HEK293 (cell line): ENCODE results near the gene PRKAG2.

Experiments
- CTCF ChIA-PET: fragments of 350-600 bp; formaldehyde crosslinking; extraction: SDS; loops from one replicate; lab custom pipeline; 2021; ENCODE audit warnings: antibody characterized with exemption; lab: Yijun Ruan, JAX
- POLR2A ChIA-PET: fragments of 300-600 bp; formaldehyde crosslinking; extraction: SDS; loops from one replicate; lab custom pipeline; 2020; ENCODE audit warnings: antibody characterized with exemption, inconsistent platforms; lab: Yijun Ruan, JAX
- H3K27ac ChIP-seq: fragments of 200-500 bp; sonication (Bioruptor generic); 2 replicates; pipeline ENCODE4 v1.5.1; 2014; ENCODE audit warnings: low read depth, low read length, control low read depth, inconsistent platforms; ENCODE audit errors: extremely low read depth
- H3K36me3 ChIP-seq, 2 experiments: fragments of 200-500 bp in 1 of 2; sonication (Bioruptor generic) in 1 of 2; 1 replicate in 1 of 2; 2 replicates in 1 of 2; pipeline ENCODE4 v1.5.1; 2014 to 2017; ENCODE audit warnings: inconsistent platforms in 2 of 2, low read length in 2 of 2; ENCODE audit not compliant: control insufficient read depth in 2 of 2, insufficient read depth in 1 of 2
- H3K4me1 ChIP-seq: fragments of 200-500 bp; sonication (Bioruptor generic); 2 replicates; pipeline ENCODE4 v1.5.1; 2014; ENCODE audit warnings: mild to moderate bottlenecking, low read length, inconsistent platforms; ENCODE audit not compliant: control insufficient read depth, insufficient read depth
- H3K4me3 ChIP-seq: 2 replicates; pipeline ENCODE4 v1.5.1; 2011; ENCODE audit warnings: low read depth, mild to moderate bottlenecking, control low read depth, low read length, moderate library complexity
- H3K9me3 ChIP-seq: fragments of 200-500 bp; sonication (Bioruptor generic); 2 replicates; pipeline ENCODE4 v1.5.1; 2014; ENCODE audit warnings: low read depth, low read length, inconsistent platforms; ENCODE audit not compliant: control insufficient read depth, insufficient read depth
- REPIN1 ChIP-seq: fragments of 450-650 bp; formaldehyde crosslinking; IDR thresholded peaks from 2 replicates; pipeline ENCODE4 v1.5.1; 2017; ENCODE audit warnings: missing biosample characterization, missing genetic modification characterization, low read depth
- SCRT2 ChIP-seq: fragments of 450-650 bp; formaldehyde crosslinking; IDR thresholded peaks from 2 replicates; pipeline ENCODE4 v1.5.1; 2016; ENCODE audit warnings: missing biosample characterization, missing genetic modification characterization
- SP3 ChIP-seq: fragments of 450-650 bp; formaldehyde crosslinking; IDR thresholded peaks from 2 replicates; pipeline ENCODE4 v1.5.1; 2016; ENCODE audit warnings: missing biosample characterization, missing genetic modification characterization
- ZNF114 ChIP-seq: fragments of 450-650 bp; formaldehyde crosslinking; IDR thresholded peaks from 2 replicates; pipeline ENCODE4 v1.5.0; 2017; ENCODE audit warnings: missing biosample characterization, missing genetic modification characterization
- ZNF138 ChIP-seq: fragments of 450-650 bp; formaldehyde crosslinking; IDR thresholded peaks from 2 replicates; pipeline ENCODE4 v1.5.1; 2016; ENCODE audit warnings: missing biosample characterization, missing genetic modification characterization, borderline replicate concordance
- ZNF175 ChIP-seq: fragments of 450-650 bp; formaldehyde crosslinking; IDR thresholded peaks from 2 replicates; pipeline ENCODE4 v1.5.1; 2016; ENCODE audit warnings: missing biosample characterization, missing genetic modification characterization
- ZNF211 ChIP-seq: fragments of 450-650 bp; formaldehyde crosslinking; IDR thresholded peaks from 2 replicates; pipeline ENCODE4 v1.5.1; 2016; ENCODE audit warnings: low read depth, missing biosample characterization, missing genetic modification characterization
- ZNF292 ChIP-seq: fragments of 450-650 bp; formaldehyde crosslinking; IDR thresholded peaks from 2 replicates; pipeline ENCODE4 v1.5.1; 2016; ENCODE audit warnings: low read depth, missing biosample characterization, missing genetic modification characterization, borderline replicate concordance
- ZNF302 ChIP-seq: fragments of 450-650 bp; formaldehyde crosslinking; IDR thresholded peaks from 2 replicates; pipeline ENCODE4 v1.5.1; 2016; ENCODE audit warnings: missing biosample characterization, missing genetic modification characterization, low read depth
- ZNF544 ChIP-seq: fragments of 450-650 bp; formaldehyde crosslinking; IDR thresholded peaks from 2 replicates; pipeline ENCODE4 v1.5.0; 2017; ENCODE audit warnings: missing biosample characterization, missing genetic modification characterization
- ZNF561 ChIP-seq: fragments of 450-650 bp; IDR thresholded peaks from 2 replicates; pipeline ENCODE4 v1.5.1; 2018; ENCODE audit warnings: missing biosample characterization, missing genetic modification characterization, borderline replicate concordance
- ZNF664 ChIP-seq: fragments of 450-650 bp; formaldehyde crosslinking; IDR thresholded peaks from 2 replicates; pipeline ENCODE4 v1.5.1; 2016; ENCODE audit warnings: missing biosample characterization, missing genetic modification characterization
- TF ChIP-seq, protein P1 (sequence below): fragments of 450-650 bp; formaldehyde crosslinking; IDR thresholded peaks from 2 replicates; pipeline ENCODE4 v1.5.1; 2016; ENCODE audit warnings: missing biosample characterization, missing genetic modification characterization
- TF ChIP-seq, protein P2 (sequence below): sonication (generic); formaldehyde crosslinking; IDR thresholded peaks from 2 replicates; pipeline ENCODE4 v1.8.1; 2022; ENCODE audit warnings: mild to moderate bottlenecking, moderate library complexity, missing genetic modification reagents
- TF ChIP-seq, protein P3 (sequence below): fragments of 450-650 bp; formaldehyde crosslinking; IDR thresholded peaks from 2 replicates; pipeline ENCODE4; 2016; ENCODE audit warnings: missing biosample characterization, missing genetic modification characterization
- TF ChIP-seq, protein P4 (sequence below): fragments of 450-650 bp; formaldehyde crosslinking; IDR thresholded peaks from 2 replicates; pipeline ENCODE4 v1.5.1; 2016; ENCODE audit warnings: missing biosample characterization, missing genetic modification characterization

PRKAG2 gene

DNA sequence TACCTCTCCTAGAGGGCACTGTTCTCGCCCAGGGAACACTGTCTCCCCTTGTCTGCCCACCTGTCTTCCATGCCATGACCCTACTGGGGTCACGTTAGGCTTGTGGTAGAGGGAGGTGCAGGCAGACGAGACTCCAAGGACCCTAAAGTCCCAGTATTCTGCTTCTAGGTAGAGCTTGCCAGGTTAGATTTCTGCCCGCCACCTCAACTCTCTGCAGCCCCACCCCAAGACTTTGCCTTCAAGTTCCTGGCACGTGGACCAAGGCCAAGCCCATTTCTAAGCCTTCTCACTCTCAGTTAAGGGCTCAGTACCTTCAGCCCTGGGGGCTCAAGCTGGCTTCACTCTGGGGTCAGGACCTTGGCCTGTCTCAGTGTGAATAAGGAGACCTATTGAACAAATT lies 16.1 kb downstream of the PRKAG2 start:
- Histone ChIP-seq H3K4me1 (no peaks in the 10 kb centered on the region), H3K36me3 (no peaks in the 10 kb centered on the region), H3K9me3 (no peaks in the 10 kb centered on the region)
- no peak for TF ChIP-seq ZNF664 (tag by site-specific recombination)
- TF ChIP-seq, protein P1, sequence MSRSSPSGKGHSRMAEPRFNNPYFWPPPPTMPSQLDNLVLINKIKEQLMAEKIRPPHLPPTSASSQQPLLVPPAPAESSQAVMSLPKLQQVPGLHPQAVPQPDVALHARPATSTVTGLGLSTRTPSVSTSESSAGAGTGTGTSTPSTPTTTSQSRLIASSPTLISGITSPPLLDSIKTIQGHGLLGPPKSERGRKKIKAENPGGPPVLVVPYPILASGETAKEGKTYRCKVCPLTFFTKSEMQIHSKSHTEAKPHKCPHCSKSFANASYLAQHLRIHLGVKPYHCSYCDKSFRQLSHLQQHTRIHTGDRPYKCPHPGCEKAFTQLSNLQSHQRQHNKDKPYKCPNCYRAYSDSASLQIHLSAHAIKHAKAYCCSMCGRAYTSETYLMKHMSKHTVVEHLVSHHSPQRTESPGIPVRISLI (tag by site-specific recombination): no peak
- no peak for TF ChIP-seq ZNF302
- no peak for TF ChIP-seq ZNF211
- TF ChIP-seq, all 188 proteins: peak for 0
- CTCF ChIA-PET: no interaction called here
- POLR2A ChIA-PET: no interaction called here
- Histone ChIP-seq H3K4me3 (no peak overlapping the region), H3K27ac (no peak overlapping the region)

DNA sequence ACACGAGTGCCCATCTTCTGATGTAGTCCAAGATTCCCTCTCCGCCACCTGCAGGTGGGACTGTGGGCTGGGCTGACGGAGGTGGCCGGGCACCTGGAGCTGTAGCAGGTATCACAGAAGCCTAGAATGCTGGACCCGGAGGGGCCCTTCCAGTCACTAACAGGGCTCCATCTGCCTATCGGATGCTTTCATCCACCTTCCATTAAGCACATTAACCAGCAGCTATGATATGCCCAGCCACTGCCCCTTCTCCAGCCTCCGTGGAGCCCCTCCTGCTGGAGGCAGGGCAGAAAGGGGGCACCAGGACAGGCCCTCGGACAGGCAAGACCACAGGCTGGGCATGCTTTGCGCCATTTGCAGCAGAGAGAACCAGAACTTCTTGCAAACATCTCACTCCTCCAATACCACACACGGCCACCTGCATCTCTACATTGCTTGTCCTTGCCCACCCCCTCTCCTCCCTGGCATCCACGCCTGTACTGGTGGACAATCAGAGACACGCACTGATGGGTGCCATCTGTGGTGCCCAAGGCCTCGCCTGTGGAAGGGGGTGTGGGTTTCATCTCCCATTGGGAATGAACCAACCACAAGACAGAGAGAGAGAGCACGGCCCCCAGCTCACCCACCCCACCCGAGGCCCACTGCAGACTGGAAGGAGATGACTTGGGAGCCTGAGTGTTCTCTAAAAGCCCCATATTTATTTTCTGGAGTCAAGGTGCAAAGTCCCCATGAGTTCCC lies 16.8 kb downstream of the PRKAG2 start:
- CTCF ChIA-PET: no interaction called here
- POLR2A ChIA-PET: no interaction called here
- Histone ChIP-seq H3K27ac (no peak overlapping the region), H3K4me1 (no peaks in the 10 kb centered on the region), H3K36me3 (no peaks in the 10 kb centered on the region), H3K4me3 (no peak overlapping the region), H3K9me3 (no peaks in the 10 kb centered on the region)
- TF ChIP-seq ZNF561 (tag by site-specific recombination): no peak
- TF ChIP-seq REPIN1 (tag by site-specific recombination): no peak
- TF ChIP-seq ZNF544 (tag by site-specific recombination): no peak
- TF ChIP-seq ZNF114 (tag by site-specific recombination): no peak
- TF ChIP-seq SCRT2 (tag by site-specific recombination): no peak
- TF ChIP-seq ZNF292 (tag by site-specific recombination): no peak
- TF ChIP-seq, protein P2, sequence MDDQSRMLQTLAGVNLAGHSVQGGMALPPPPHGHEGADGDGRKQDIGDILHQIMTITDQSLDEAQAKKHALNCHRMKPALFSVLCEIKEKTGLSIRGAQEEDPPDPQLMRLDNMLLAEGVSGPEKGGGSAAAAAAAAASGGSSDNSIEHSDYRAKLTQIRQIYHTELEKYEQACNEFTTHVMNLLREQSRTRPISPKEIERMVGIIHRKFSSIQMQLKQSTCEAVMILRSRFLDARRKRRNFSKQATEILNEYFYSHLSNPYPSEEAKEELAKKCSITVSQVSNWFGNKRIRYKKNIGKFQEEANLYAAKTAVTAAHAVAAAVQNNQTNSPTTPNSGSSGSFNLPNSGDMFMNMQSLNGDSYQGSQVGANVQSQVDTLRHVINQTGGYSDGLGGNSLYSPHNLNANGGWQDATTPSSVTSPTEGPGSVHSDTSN (CRISPR knock-in tag): no peak
- no peak for TF ChIP-seq ZNF175 (tag by site-specific recombination)
- no peak for TF ChIP-seq SP3 (tag by site-specific recombination)
- no peak for TF ChIP-seq ZNF138 (tag by site-specific recombination)
- TF ChIP-seq, protein P3, sequence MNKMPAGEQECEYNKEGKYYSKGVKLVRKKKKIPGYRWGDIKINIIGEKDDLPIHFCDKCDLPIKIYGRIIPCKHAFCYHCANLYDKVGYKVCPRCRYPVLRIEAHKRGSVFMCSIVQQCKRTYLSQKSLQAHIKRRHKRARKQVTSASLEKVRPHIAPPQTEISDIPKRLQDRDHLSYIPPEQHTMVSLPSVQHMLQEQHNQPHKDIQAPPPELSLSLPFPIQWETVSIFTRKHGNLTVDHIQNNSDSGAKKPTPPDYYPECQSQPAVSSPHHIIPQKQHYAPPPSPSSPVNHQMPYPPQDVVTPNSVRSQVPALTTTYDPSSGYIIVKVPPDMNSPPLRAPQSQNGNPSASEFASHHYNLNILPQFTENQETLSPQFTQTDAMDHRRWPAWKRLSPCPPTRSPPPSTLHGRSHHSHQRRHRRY: no peak
- TF ChIP-seq, protein P4, sequence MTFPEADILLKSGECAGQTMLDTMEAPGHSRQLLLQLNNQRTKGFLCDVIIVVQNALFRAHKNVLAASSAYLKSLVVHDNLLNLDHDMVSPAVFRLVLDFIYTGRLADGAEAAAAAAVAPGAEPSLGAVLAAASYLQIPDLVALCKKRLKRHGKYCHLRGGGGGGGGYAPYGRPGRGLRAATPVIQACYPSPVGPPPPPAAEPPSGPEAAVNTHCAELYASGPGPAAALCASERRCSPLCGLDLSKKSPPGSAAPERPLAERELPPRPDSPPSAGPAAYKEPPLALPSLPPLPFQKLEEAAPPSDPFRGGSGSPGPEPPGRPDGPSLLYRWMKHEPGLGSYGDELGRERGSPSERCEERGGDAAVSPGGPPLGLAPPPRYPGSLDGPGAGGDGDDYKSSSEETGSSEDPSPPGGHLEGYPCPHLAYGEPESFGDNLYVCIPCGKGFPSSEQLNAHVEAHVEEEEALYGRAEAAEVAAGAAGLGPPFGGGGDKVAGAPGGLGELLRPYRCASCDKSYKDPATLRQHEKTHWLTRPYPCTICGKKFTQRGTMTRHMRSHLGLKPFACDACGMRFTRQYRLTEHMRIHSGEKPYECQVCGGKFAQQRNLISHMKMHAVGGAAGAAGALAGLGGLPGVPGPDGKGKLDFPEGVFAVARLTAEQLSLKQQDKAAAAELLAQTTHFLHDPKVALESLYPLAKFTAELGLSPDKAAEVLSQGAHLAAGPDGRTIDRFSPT (tag by site-specific recombination): no peak
- TF ChIP-seq, all 188 proteins: peak for 0
